Occipital lobe (tissue), 2 donors: ENCODE data around the gene MAP2. TPM values are rescaled to one million over a fixed set of nuclear protein-coding genes. Genes with fewer than 3 reads are reported as not detected.

Source experiments
- DNase-seq: peaks from one replicate; lab custom pipeline; 2025; lab: John Stamatoyannopoulos, UW
- total RNA-seq: library from RNA; depleted of rRNA; stranded (reverse); fragments of >200 nt; gene quantifications from one replicate; pipeline ENCODE4 v1.2.3, GENCODE V29; 2014

The MAP2 gene
- total RNA-seq = 681 TPM

GRCh38 chr2:209423562-209424198 is at the start of gene MAP2:
TSS of gene MAP2 (plus strand) at chr2:209424047. CDS start at chr2:209653171, 229,124 bp downstream.
- DNase-seq = peak; percentile 84

GRCh38 chr2:209376686-209377085 is 47.2 kb upstream of the MAP2 start:
- DNase-seq = no peak

- DNase-seq = no peak
Observed at GRCh38 chr2:209380293-209380692, 43.6 kb upstream of the MAP2 start.

GRCh38 chr2:209381091-209381490 is 42.8 kb upstream of the MAP2 start:
- DNase-seq = no peak

GRCh38 chr2:209382775-209383174 is 41.1 kb upstream of the MAP2 start:
- DNase-seq = no peak

- no peak for DNase-seq
Observed at GRCh38 chr2:209383212-209383611, 40.6 kb upstream of the MAP2 start.

- DNase-seq = no peak
Observed at GRCh38 chr2:209387389-209387788, 36.5 kb upstream of the MAP2 start.

GRCh38 chr2:209388446-209389037 is 35.3 kb upstream of the MAP2 start:
- DNase-seq = no peak

GRCh38 chr2:209389171-209389618 is 34.7 kb upstream of the MAP2 start:
- DNase-seq = no peak

- DNase-seq = no peak
Observed at GRCh38 chr2:209390839-209391238, 33.0 kb upstream of the MAP2 start.

GRCh38 chr2:209391776-209392401 is 32.0 kb upstream of the MAP2 start:
- DNase-seq = no peak

- DNase-seq = no peak
Observed at GRCh38 chr2:209395229-209395628, 28.6 kb upstream of the MAP2 start.

- DNase-seq = no peak
Observed at GRCh38 chr2:209395652-209396051, 28.2 kb upstream of the MAP2 start.

- no peak for DNase-seq
Observed at GRCh38 chr2:209398463-209398862, 25.4 kb upstream of the MAP2 start.

GRCh38 chr2:209401788-209402187 is 22.1 kb upstream of the MAP2 start:
- no peak for DNase-seq

GRCh38 chr2:209411296-209411695 is 12.6 kb upstream of the MAP2 start:
- no peak for DNase-seq

- no peak for DNase-seq
Observed at GRCh38 chr2:209411718-209412117, 12.1 kb upstream of the MAP2 start.

GRCh38 chr2:209413311-209414014 is 10.4 kb upstream of the MAP2 start:
- DNase-seq = no peak

- DNase-seq = no peak
Observed at GRCh38 chr2:209416913-209417312, 6.9 kb upstream of the MAP2 start.

- DNase-seq = no peak
Observed at GRCh38 chr2:209422191-209422754, 1.6 kb upstream of the MAP2 start.

GRCh38 chr2:209424199-209424701 is 403 bp downstream of the MAP2 start:
- DNase-seq = no peak
